A673 (cell line): ENCODE results near the gene ANXA4.

ENCODE experiments used
- EZH2 ChIP-seq: fragments of 200-600 bp; sonication (generic); IDR thresholded peaks from 2 replicates; pipeline ENCODE4 v1.6.1; 2017; ENCODE audit warnings: borderline replicate concordance, low read depth, mild to moderate bottlenecking, mixed read lengths, antibody characterized with exemption, low read length; ENCODE audit not compliant: poor library complexity, severe bottlenecking
- TF ChIP-seq, protein P1 (sequence below): fragments of 300-800, 200-600 bp; sonication (generic); conservative IDR thresholded peaks from 2 replicates; pipeline ENCODE4 v1.5.1; 2017; ENCODE audit warnings: low read depth, mild to moderate bottlenecking, antibody characterized with exemption, low read length, moderate library complexity, mixed read lengths

DNA sequence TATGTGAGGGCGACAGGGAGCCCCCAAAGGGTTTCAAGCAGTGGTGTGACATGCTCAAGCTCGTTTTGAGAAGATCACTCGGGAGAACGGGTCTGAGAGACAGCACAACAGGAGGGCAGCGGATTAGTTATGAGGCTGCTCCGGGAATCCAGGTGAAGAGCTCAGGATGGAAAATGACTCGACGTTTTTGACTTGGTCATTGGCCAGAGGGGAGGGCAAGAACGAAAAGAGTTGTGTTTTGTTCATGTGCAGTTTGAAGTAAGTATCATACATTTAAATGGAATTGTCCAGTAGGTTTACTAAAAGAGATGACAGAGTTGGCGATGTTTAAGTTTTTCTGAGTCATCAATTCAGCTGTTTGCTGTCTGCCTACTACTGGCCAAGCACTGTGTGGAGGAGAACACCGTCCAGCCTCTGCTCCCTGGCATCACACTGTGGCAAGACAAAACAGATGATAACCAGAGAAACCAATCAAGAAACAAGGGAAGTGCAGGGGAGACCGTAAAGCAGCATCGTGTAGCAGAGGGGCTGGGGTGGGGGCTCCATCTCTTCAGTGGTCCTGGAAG lies 25.3 kb upstream of the ANXA4 start:
- no peak for TF ChIP-seq EZH2
- TF ChIP-seq, protein P1, sequence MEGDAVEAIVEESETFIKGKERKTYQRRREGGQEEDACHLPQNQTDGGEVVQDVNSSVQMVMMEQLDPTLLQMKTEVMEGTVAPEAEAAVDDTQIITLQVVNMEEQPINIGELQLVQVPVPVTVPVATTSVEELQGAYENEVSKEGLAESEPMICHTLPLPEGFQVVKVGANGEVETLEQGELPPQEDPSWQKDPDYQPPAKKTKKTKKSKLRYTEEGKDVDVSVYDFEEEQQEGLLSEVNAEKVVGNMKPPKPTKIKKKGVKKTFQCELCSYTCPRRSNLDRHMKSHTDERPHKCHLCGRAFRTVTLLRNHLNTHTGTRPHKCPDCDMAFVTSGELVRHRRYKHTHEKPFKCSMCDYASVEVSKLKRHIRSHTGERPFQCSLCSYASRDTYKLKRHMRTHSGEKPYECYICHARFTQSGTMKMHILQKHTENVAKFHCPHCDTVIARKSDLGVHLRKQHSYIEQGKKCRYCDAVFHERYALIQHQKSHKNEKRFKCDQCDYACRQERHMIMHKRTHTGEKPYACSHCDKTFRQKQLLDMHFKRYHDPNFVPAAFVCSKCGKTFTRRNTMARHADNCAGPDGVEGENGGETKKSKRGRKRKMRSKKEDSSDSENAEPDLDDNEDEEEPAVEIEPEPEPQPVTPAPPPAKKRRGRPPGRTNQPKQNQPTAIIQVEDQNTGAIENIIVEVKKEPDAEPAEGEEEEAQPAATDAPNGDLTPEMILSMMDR = no peak
